Hindlimb muscle (tissue), 1 donor: ENCODE results near the gene PTPN5. TPM values are rescaled to one million over a fixed set of nuclear protein-coding genes. Genes with fewer than 3 reads are reported as not detected.

Experiments
- DNase-seq: peaks from one replicate; pipeline ENCODE4 v3.0.0-alpha.2; 2013
- polyA plus RNA-seq: library from polyadenylated mRNA; unstranded; fragments of 120-200 nt; gene quantifications from one replicate; pipeline ENCODE4 v1.2.1, GENCODE V29; 2013; ENCODE audit not compliant: insufficient read length

Gene PTPN5
- polyA plus RNA-seq, 1 donor = 0.34 TPM

GRCh38 chr11:18739685-18740084, 51.9 kb downstream of the PTPN5 start:
- DNase-seq = no peak

- no peak for DNase-seq
These were observed 54.0 kb downstream of the PTPN5 start for GRCh38 chr11:18737642-18738041.

DNA sequence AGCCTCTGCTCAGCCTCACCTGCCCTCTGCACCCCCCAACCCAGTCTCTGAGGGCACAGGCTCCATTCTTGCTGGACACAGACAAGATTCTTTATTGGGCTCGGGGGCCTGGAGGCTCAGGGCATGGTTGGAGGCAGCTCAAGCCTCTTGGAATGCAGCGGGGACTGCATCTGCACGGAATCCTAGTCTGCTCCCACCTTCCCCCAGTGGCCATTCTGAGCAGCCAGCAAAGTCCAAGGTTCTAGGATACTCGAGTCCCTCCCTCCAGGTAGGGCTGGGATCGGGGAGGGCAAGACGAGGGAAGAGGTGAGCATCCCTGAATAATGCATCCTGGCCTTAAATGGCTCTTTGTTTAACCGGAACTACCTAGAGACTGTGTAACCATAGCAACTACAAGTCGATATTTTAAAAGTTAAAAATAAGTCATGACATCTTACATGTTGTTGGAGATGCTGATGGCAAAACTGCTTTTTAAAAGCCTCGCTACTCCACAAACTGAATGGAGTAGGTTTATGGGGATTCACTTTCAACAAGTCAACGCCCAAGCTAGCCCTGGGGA, 54.9 kb downstream of the PTPN5 start:
- DNase-seq = no peak

- DNase-seq = no peak
These were observed 58.4 kb downstream of the PTPN5 start for GRCh38 chr11:18733202-18733601.

DNA sequence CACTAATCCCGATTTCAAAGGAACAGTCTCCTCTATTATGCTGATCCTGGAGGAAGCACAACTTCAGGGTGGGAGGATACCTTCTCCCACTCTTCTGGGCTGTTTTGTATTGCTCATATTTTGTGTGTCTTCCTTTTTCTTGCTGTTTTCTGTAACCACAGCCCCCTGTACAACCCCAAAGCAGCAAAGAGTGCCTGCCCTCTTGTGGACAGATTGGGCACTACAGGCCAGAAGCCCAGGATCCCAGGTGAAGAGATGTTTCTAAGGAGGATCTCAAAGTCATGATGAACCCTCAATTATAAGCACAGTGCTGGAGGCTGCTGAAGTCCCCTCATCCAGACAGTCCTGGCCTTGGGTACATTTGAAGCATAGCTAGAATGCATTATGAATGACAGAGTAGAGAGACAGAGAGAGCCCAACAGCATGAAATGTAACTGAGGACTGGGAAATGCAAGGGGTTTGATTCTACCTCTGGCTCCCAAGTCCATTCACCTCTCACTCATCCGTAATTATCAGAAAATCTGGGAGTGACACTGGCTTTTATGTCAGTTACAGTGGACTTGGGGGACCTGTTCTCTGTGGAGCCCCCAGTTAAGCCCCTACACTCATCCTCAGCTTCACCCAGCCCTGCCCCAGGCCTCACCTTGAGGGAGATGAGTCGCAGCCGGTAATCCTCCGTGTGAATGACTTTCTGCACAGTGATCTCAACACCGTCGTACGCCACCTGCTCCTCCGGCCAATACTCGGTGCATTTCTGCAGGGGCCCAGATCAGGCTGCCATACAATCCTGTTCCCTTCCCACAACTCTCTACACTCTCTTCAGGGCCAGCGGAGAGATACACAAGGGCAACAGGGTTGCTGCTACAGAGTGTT, 59.4 kb downstream of the PTPN5 start:
- peak; percentile 50 for DNase-seq

- no peak for DNase-seq
These were observed 60.2 kb downstream of the PTPN5 start for GRCh38 chr11:18731441-18731840.

- no peak for DNase-seq
These were observed 61.6 kb downstream of the PTPN5 start for GRCh38 chr11:18730020-18730419.

DNA sequence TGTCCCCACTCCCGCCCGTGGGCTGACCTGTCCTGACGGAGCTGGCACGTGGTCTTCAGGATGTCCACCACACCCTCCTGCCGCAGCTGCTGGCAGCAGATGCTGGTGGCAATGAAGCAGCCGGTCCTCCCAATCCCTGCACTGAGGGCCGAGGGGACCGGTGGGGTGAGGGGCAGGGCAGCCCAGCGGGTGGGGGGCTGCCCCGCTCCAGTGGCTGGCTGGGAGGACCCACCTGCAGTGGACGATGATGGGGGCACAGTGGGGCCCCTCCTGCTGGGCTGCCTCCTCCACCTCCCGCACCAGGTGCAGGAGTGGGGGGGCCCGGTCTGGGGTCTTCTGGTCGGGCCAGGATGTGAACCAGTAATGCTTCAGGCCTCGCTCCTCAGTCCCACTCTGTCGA, 62.2 kb downstream of the PTPN5 start:
- DNase-seq = no peak

- DNase-seq = no peak
These were observed 62.9 kb downstream of the PTPN5 start for GRCh38 chr11:18728658-18729057.

DNA sequence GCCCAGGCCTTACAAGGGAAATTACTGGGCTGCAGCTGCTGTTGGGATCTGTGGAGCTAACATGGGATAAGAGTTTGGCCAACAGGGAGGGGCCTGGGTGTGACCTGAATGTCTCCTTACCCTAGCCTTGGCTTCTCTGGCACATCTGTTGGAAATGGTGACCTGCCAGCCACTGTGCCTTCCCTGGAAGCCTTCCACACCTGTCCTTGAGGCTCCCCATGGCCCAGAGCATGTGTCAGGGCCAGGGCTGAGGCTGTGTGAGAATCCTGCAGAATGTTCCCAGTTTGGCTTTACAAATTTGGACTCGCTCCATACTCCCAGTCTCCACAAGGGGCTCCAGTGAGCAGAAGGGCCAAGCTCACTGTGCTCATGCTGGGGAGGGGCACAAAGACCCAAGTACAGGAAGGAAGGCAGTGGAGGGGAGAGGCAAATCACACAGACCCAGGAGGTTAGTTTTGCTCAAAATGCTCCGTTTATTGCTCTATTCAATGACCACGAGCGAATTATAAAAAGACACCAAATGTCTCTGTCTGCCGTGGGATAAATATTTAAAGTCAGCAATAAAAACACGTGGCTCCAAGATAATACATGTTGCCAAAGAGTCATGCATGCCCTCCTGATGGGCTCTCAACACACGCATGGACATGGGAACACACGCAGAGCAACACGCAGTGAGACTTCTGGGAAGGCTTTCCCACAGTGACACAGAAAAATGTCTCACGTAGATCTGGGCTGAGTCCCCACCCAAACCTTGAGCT, 63.9 kb downstream of the PTPN5 start:
- DNase-seq = peak; percentile 43

GRCh38 chr11:18726040-18726439, 65.6 kb downstream of the PTPN5 start, which contains the start of gene IGSF22:
TSS of gene IGSF22 (minus strand) at chr11:18726188. CDS start at chr11:18724236, 1,952 bp downstream.
- DNase-seq = no peak

DNA sequence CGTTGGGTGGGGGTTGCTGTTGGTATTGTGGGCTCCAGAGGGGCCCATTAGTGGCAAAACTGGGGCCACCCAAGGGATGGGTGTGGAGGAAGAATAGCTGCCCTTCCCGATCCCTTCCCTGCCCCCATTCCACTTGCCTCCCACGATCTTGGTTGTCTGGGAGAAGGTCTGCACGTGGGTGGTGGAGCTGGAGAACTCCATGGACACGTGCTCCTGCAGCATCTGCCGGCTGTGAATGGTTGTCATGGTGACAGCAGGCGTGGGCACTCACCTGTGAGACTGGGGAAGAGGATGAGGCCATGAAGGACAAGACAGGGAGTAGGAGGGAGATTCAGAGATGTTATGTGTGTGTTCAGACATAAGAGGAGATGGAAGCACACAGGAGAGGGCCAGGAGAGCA, 67.6 kb downstream of the PTPN5 start:
- no peak for DNase-seq

GRCh38 chr11:18722293-18722637, 69.3 kb downstream of the PTPN5 start:
- DNase-seq = no peak

- peak; percentile 34 for DNase-seq
These were observed 69.9 kb downstream of the PTPN5 start for GRCh38 chr11:18721561-18722292.

DNA sequence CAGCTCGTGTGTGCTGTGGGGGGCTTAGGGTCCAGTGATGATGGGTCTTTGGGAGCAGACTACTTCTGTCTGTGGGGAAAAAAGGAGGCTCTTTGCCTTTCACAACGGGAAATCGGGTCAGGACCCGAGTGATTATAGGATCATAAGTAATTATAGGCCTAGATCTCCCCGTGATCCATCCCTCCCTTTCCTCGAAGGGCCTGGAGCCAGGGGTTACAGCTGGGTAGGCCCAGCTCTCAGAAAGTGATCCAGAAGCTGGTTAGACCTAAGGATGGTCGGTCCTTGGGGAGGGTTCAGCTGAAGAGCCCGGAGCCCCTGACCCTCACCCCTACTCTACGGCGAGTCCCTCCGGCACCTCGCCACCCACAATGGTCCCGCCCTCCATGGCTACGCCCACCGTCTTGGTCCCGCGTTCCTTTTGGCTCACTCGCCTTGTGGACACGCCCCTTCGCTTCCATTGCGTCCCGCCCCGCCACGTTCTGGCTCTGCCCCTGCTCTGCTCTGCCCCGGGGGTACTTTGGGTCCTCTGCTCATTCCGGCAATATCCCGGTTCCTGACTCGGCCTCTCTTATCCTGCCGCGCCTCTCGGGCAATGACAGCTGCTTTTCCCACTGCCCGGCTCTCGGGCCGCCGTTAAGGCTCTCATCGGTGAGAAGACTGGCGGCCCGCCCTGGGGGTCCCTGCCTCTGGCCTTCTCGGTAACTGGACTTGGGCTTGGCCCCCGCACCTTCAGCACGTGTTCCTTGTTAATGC, 70.6 kb downstream of the PTPN5 start:
- DNase-seq = peak; percentile 82

GRCh38 chr11:18720091-18720807, 71.3 kb downstream of the PTPN5 start:
- no peak for DNase-seq

GRCh38 chr11:18715476-18715875, 76.1 kb downstream of the PTPN5 start:
- no peak for DNase-seq

GRCh38 chr11:18714443-18714780, 77.2 kb downstream of the PTPN5 start:
- DNase-seq = no peak

- DNase-seq = no peak
These were observed 77.8 kb downstream of the PTPN5 start for GRCh38 chr11:18713646-18714442.

- no peak for DNase-seq
These were observed 81.1 kb downstream of the PTPN5 start for GRCh38 chr11:18710545-18710944.

DNA sequence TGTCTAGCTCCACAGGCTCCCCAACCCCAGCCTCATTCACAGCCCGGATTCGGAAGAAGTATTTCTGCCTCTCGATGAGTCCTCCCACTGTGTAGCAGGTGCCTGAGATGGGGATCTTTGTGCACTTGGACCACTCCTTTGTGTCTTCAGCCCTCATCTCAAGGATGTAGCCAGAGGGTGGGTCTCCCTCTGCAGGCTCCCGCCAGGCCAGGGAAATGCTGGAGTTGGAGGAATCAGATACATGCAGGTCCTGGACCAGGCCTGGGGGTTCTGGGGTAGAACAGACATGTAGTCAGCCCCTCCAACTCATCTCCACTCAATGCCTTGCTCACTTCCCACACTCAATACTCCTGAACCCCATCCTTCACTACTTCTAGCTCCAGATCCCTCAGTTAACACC, 82.2 kb downstream of the PTPN5 start:
- no peak for DNase-seq
